Cardiac muscle cell (in vitro differentiated cells and primary cell): ENCODE results near the gene DEDD2. TPM values are rescaled to one million over a fixed set of nuclear protein-coding genes. Genes with fewer than 3 reads are reported as not detected.

Source experiments
- DNase-seq, 2 donors: peaks; one replicate each; pipeline versions ENCODE4 v3.0.0 to v3.0.0-alpha.2; 2010 to 2017; ENCODE audit warnings: low read depth in 1 of 2, low spot score in 1 of 2
- H3K27ac ChIP-seq: fragments of 200-600 bp; sonication (generic); 2 replicates; pipeline ENCODE4 v1.5.1; 2016
- H3K27me3 ChIP-seq: fragments of 200-600 bp; sonication (generic); 2 replicates; pipeline ENCODE4 v1.6.0; 2016; ENCODE audit warnings: control low read depth
- H3K36me3 ChIP-seq: fragments of 200-600 bp; sonication (generic); 2 replicates; pipeline ENCODE4 v1.5.1; 2016; ENCODE audit warnings: control low read depth
- H3K4me1 ChIP-seq: fragments of 200-600 bp; sonication (generic); 2 replicates; pipeline ENCODE4 v1.8.1; 2017; ENCODE audit warnings: low read depth, mild to moderate bottlenecking, mixed run types
- H3K4me3 ChIP-seq: fragments of 200-600 bp; sonication (generic); 2 replicates; pipeline ENCODE4 v1.5.1; 2016; ENCODE audit warnings: mild to moderate bottlenecking
- H3K9me3 ChIP-seq: fragments of 200-600 bp; sonication (generic); 2 replicates; pipeline ENCODE4 v1.5.1; 2017; ENCODE audit warnings: low read depth, mild to moderate bottlenecking, control low read depth
- CTCF ChIP-seq: IDR thresholded peaks from 2 replicates; pipeline ENCODE4 v1.5.1; 2012; ENCODE audit warnings: low read depth, mild to moderate bottlenecking, low read length
- polyA plus RNA-seq: library from polyadenylated mRNA; unstranded; fragments of >200 nt; fragmentation: Nextera tagmentation; extraction: Ambion mirVana; gene quantifications from 2 replicates; pipeline ENCODE4 v1.2.1, GENCODE V29; 2016
- total RNA-seq: library from RNA; depleted of rRNA; stranded (reverse); fragments of >200 nt; gene quantifications from 2 replicates; pipeline ENCODE4 v1.2.3, GENCODE V29; 2016

DEDD2 gene
- total and polyA plus RNA-seq, 2 experiments from 2014 or later: 46.0 to 69.7 TPM

DNA sequence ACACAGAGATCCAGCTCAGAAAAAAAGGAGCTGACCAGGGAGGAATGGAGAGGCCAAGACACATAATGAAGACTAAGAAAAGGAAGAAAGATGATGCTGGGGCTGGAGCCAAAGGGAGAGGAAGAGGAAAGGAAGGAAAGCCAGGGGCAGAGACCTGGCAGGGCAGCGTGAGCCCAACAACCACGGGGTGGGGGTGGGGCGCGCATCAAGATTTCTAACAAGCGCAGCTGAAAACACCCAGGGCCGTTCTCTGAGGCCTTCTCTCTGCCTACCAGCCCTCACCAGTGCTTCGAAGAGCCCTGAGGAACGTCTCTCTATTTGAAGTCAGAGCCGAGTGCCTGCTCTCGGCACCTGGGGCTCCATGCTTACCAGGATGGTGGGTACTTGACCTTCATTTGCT lies 61.7 kb downstream of the DEDD2 start:
- Histone ChIP-seq H3K27ac (no peak overlapping the region), H3K4me1 (no peaks in the 10 kb centered on the region), H3K36me3 (no peaks in the 10 kb centered on the region), H3K27me3 (peaks cover 19% of the 10 kb centered on the region), H3K9me3 (no peaks in the 10 kb centered on the region), H3K4me3 (no peak overlapping the region)
- no peak for DNase-seq
- TF ChIP-seq CTCF: no peak

DNA sequence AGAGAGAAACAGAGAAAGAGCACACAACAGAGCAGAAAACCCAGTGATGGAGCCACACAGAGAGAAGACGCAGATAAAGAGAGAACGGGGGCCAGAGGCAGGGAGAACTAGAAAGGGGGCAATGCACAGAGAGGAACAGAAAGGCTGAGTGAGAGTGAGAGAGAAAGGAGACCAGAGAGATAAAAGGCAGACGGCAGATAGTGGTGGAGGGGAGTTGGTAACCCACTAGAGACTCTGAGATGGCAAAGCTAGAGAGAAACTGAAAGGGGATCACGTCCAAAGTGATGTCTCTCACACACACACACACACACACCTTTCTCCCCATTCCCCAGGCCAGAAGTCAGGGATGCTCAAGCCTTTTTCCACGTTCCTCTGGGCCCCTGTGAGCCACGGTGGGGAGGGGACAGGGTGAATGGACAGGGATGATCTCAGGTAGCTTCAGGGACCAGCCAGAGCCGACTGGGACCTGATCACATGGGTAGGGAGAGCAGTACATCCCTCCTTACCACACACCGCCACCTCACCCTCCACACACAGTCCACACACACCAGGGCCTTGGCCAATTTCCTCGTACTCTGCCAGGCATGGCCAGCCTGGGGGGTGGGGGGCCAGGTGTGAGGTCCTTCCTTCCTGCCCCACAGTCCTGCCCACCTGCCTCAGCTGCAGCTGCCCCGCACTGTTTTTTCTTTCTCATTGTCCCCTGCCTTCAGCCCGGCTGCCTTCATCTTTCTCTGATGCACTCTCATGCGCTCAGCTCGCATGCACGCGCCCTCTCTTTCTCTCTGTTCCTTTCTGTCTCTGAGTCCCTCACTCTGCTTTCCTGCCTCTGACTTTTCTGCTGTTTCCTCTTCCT lies 62.8 kb downstream of the DEDD2 start:
- H3K4me1 ChIP-seq: no peaks in the 10 kb centered on the region
- H3K27me3 ChIP-seq: peaks cover 11% of the 10 kb centered on the region
- H3K36me3 ChIP-seq: no peaks in the 10 kb centered on the region
- no peak overlapping the region for H3K27ac ChIP-seq
- DNase-seq: no peak
- TF ChIP-seq CTCF: no peak
- H3K4me3 ChIP-seq: no peak overlapping the region
- no peaks in the 10 kb centered on the region for H3K9me3 ChIP-seq

DNA sequence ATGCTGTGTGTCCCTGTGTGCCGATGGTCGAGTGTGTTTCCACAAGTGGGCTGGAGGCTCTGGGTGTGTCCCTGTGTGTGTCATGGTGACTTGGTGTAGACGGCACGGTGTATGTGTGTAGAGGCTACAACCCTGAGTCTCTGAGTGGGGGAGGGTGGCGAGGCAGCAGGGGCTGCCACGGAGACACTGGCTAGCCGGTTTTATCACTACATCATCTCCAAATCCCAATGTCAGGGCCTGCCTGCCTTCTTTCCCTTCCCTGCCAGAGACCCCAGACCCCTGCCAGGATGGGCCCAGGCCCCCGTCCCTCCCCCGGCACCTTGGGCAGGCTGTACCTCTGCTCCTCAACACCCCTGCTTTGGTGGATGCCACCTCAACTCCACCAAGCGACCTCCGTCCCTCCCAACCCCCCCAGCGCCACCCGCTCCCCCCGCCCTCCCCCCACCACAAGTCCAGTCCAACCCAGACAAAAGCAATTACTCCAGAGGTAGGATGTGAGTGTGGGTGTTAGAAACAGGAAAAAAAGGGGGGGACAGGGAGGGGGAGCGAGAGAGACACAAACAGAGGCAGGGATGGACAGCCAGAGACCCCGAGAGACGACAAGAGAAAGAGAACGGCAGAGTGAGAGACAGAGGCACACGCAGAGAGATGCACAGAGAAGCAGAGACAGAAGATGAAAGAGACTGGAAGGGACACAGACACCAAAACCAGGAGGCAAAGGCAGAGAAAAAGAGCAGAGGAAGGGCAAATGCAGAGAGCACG lies 63.6 kb downstream of the DEDD2 start:
- peaks cover 2% of the 10 kb centered on the region for H3K27me3 ChIP-seq
- no peak overlapping the region for H3K27ac ChIP-seq
- H3K4me3 ChIP-seq: no peak overlapping the region
- H3K4me1 ChIP-seq: no peaks in the 10 kb centered on the region
- no peak for DNase-seq
- H3K36me3 ChIP-seq: no peaks in the 10 kb centered on the region
- no peaks in the 10 kb centered on the region for H3K9me3 ChIP-seq
- TF ChIP-seq CTCF: no peak

GRCh38 chr19:42152910-42153671 lies 64.4 kb downstream of the DEDD2 start:
- DNase-seq: no peak
- no peaks in the 10 kb centered on the region for H3K9me3 ChIP-seq
- H3K27ac ChIP-seq: no peak overlapping the region
- H3K27me3 ChIP-seq: peaks cover 7% of the 10 kb centered on the region
- no peak for TF ChIP-seq CTCF
- no peak overlapping the region for H3K4me3 ChIP-seq
- no peaks in the 10 kb centered on the region for H3K4me1 ChIP-seq
- no peaks in the 10 kb centered on the region for H3K36me3 ChIP-seq
